HepG2 (cell line): Measurements from ENCODE around the gene ABCC2. TPM values are rescaled to one million over a fixed set of nuclear protein-coding genes. Genes with fewer than 3 reads are reported as not detected.

Experiments used
- ATAD3A ChIP-seq: sonication (generic); formaldehyde crosslinking; IDR thresholded peaks from 2 replicates; pipeline ENCODE4 v1.4.0; 2020; ENCODE audit warnings: missing genetic modification reagents
- GPBP1L1 ChIP-seq: sonication (generic); formaldehyde crosslinking; IDR thresholded peaks from 2 replicates; pipeline ENCODE4 v1.5.0; 2020; ENCODE audit warnings: mild to moderate bottlenecking, missing genetic modification reagents
- GPN1 ChIP-seq: sonication (generic); formaldehyde crosslinking; IDR thresholded peaks from 2 replicates; pipeline ENCODE4 v1.5.1; 2020; ENCODE audit warnings: missing genetic modification reagents, borderline replicate concordance
- KIAA2018 ChIP-seq: sonication (generic); formaldehyde crosslinking; IDR thresholded peaks from 2 replicates; pipeline ENCODE4 v1.5.0; 2020; ENCODE audit warnings: mild to moderate bottlenecking, missing genetic modification reagents, borderline replicate concordance
- KLF15 ChIP-seq: sonication (generic); formaldehyde crosslinking; IDR thresholded peaks from 2 replicates; pipeline ENCODE4 v1.8.1; 2023; ENCODE audit warnings: borderline replicate concordance, mild to moderate bottlenecking, inconsistent platforms, missing genetic modification reagents, mixed read lengths
- MYNN ChIP-seq: sonication (generic); formaldehyde crosslinking; IDR thresholded peaks from 2 replicates; pipeline ENCODE4 v1.4.0; 2020; ENCODE audit warnings: mild to moderate bottlenecking, low read depth, missing genetic modification reagents
- SETDB1 ChIP-seq: sonication (generic); formaldehyde crosslinking; IDR thresholded peaks from 2 replicates; pipeline ENCODE4 v1.5.1; 2020; ENCODE audit warnings: missing genetic modification reagents, mild to moderate bottlenecking, borderline replicate concordance
- SNAPC2 ChIP-seq: sonication (generic); formaldehyde crosslinking; IDR thresholded peaks from 2 replicates; pipeline ENCODE4 v1.8.1; 2022; ENCODE audit warnings: mild to moderate bottlenecking, missing genetic modification reagents
- TCF7 ChIP-seq: sonication (generic); IDR thresholded peaks from 2 replicates; pipeline ENCODE4 v1.6.1; 2016; ENCODE audit warnings: antibody characterized with exemption, low read depth
- TFDP2 ChIP-seq: sonication (generic); formaldehyde crosslinking; IDR thresholded peaks from 2 replicates; pipeline ENCODE4 v1.4.0; 2020; ENCODE audit warnings: missing genetic modification reagents
- ZBTB3 ChIP-seq: sonication (generic); formaldehyde crosslinking; IDR thresholded peaks from 2 replicates; pipeline ENCODE4 v1.4.0; 2020; ENCODE audit warnings: low read depth, mild to moderate bottlenecking, moderate library complexity, missing genetic modification reagents, borderline replicate concordance
- ZBTB34 ChIP-seq: sonication (generic); formaldehyde crosslinking; IDR thresholded peaks from 2 replicates; pipeline ENCODE4 v1.8.0; 2022; ENCODE audit warnings: mild to moderate bottlenecking, missing genetic modification reagents
- ZNF335 ChIP-seq: sonication (generic); formaldehyde crosslinking; IDR thresholded peaks from 2 replicates; pipeline ENCODE4 v1.4.0; 2020; ENCODE audit warnings: missing genetic modification reagents
- ZNF446 ChIP-seq: sonication (generic); formaldehyde crosslinking; IDR thresholded peaks from 2 replicates; pipeline ENCODE4 v1.5.0; 2020; ENCODE audit warnings: mild to moderate bottlenecking, missing genetic modification reagents
- ZNF580 ChIP-seq: IDR thresholded peaks from 2 replicates; pipeline ENCODE4 v1.6.1; 2016; ENCODE audit warnings: low read depth, borderline replicate concordance
- polyA plus RNA-seq, 8 experiments: library from polyadenylated mRNA; depleted of rRNA in 3 of 8; stranded (reverse) in 7 of 8; unstranded in 1 of 8; fragments of >200 nt; fragmentation: Illumina TruSeq in 4 of 8; extraction: Trizol in 4 of 8; gene quantifications; 2 replicates each; pipeline versions ENCODE4 v1.2.1 to v1.2.3, GENCODE V29; 2011 to 2016; ENCODE audit warnings: low read depth in 4 of 8, missing spikeins in 1 of 8, mixed read lengths in 1 of 8; ENCODE audit not compliant: insufficient read depth in 1 of 8
- total RNA-seq, 5 experiments: library from RNA; depleted of rRNA; stranded (reverse); fragments of >200 nt; fragmentation: Illumina TruSeq; extraction: Trizol; gene quantifications; 2 replicates each; pipeline ENCODE4 v1.2.3, GENCODE V29; 2016; ENCODE audit warnings: low read depth in 1 of 5

ABCC2 gene
- total and polyA plus RNA-seq, 2 of the 13 experiments (the other 11 are each of a cell fraction or from before 2014, with no cell fraction given), result 181 to 497 TPM

- TF ChIP-seq KIAA2018 (no peak), MYNN (CRISPR knock-in tag) (no peak), SNAPC2 (no peak), ZBTB34 (no peak), KLF15 (CRISPR knock-in tag) (no peak), TCF7 (peak; percentile 43; the same call in 1 of the 2 replicates), SETDB1 (CRISPR knock-in tag) (no peak), ATAD3A (CRISPR knock-in tag) (no peak), GPN1 (CRISPR knock-in tag) (no peak), TFDP2 (CRISPR knock-in tag) (no peak), ZNF580 (CRISPR knock-in tag) (no peak), GPBP1L1 (CRISPR knock-in tag) (no peak), ZBTB3 (CRISPR knock-in tag) (no peak), ZNF335 (no peak), ZNF446 (CRISPR knock-in tag) (no peak)
Observed at GRCh38 chr10:99770408-99771045, 11.9 kb upstream of the ABCC2 start (continued).
